Neural crest cell (in vitro differentiated cells): ENCODE results near the gene KIR3DL2. TPM values are rescaled to one million over a fixed set of nuclear protein-coding genes. Genes with fewer than 3 reads are reported as not detected.
"Not testable (repeated sequence)": the region's sequence is repeated elsewhere in the genome, so short reads cannot be mapped to it uniquely, and the experiment has no call there.

Experiments used
- DNase-seq: peaks from one replicate; pipeline ENCODE4 v3.0.0; 2021; ENCODE audit warnings: low read depth, mixed read lengths, low spot score
- H3K27ac Mint-ChIP-seq: one replicate; pipeline ENCODE4 v1.8.0; 2021; ENCODE audit warnings: mild to moderate bottlenecking, mixed read lengths; ENCODE audit not compliant: unreplicated experiment
- H3K27me3 Mint-ChIP-seq: 2 replicates; pipeline ENCODE4 v1.8.0; 2021; ENCODE audit warnings: low read depth, mild to moderate bottlenecking, mixed read lengths
- H3K36me3 Mint-ChIP-seq: 2 replicates; pipeline ENCODE4 v1.8.0; 2021; ENCODE audit warnings: low read depth, mild to moderate bottlenecking, mixed read lengths
- H3K4me1 Mint-ChIP-seq: 2 replicates; pipeline ENCODE4 v1.8.0; 2021; ENCODE audit warnings: mixed read lengths
- H3K4me3 Mint-ChIP-seq: one replicate; pipeline ENCODE4 v1.8.0; 2021; ENCODE audit warnings: mild to moderate bottlenecking, mixed read lengths
- H3K9me3 Mint-ChIP-seq: 2 replicates; pipeline ENCODE4 v1.8.0; 2021; ENCODE audit warnings: mixed read lengths
- CTCF ChIP-seq: fragments of 200-600 bp; sonication (generic); conservative IDR thresholded peaks from 2 replicates; pipeline ENCODE4 v1.5.0; 2021; ENCODE audit warnings: antibody characterized with exemption, mild to moderate bottlenecking
- total RNA-seq: library from RNA; stranded (reverse); gene quantifications from 2 replicates; pipeline ENCODE4 v1.2.1, GENCODE V29; 2021

KIR3DL2 gene
- total RNA-seq, 1 donor from 2014 or later = not detected

GRCh38 chr19:54905421-54905802, 55.2 kb downstream of the KIR3DL2 start:
- Mint-ChIP-seq H3K4me3 (no peak overlapping the region), H3K36me3 (no peaks in the 10 kb centered on the region), H3K9me3 (peaks cover under 1% of the 10 kb centered on the region), H3K27ac (no peak overlapping the region), H3K4me1 (no peaks in the 10 kb centered on the region), H3K27me3 (peaks cover 7% of the 10 kb centered on the region)
- no peak for TF ChIP-seq CTCF
- DNase-seq = no peak

- TF ChIP-seq CTCF = no peak
- no peak for DNase-seq
- no peaks in the 10 kb centered on the region for H3K4me1 Mint-ChIP-seq
- no peaks in the 10 kb centered on the region for H3K36me3 Mint-ChIP-seq
- H3K4me3 Mint-ChIP-seq = no peak within 1 kb of the TSS
- H3K27me3 Mint-ChIP-seq = peaks cover 7% of the 10 kb centered on the region
- no peak within 1 kb of the TSS for H3K27ac Mint-ChIP-seq
- H3K9me3 Mint-ChIP-seq = peaks cover 4% of the 10 kb centered on the region
Observed at GRCh38 chr19:54905803-54906511, 55.7 kb downstream of the KIR3DL2 start, which contains the start of gene NCR1. Gene NCR1 (plus strand): TSS chr19:54906148. CDS start chr19:54906188, 40 bp downstream.

GRCh38 chr19:54906819-54907218, 56.6 kb downstream of the KIR3DL2 start:
- Mint-ChIP-seq H3K4me1 (no peaks in the 10 kb centered on the region), H3K9me3 (peaks cover 4% of the 10 kb centered on the region), H3K27ac (no peak overlapping the region), H3K27me3 (peaks cover 7% of the 10 kb centered on the region), H3K36me3 (no peaks in the 10 kb centered on the region), H3K4me3 (no peak overlapping the region)
- TF ChIP-seq CTCF = no peak
- no peak for DNase-seq

- H3K27me3 Mint-ChIP-seq, H3K36me3 Mint-ChIP-seq, DNase-seq, H3K4me1 Mint-ChIP-seq, H3K27ac Mint-ChIP-seq, H3K9me3 Mint-ChIP-seq, H3K4me3 Mint-ChIP-seq: not testable (repeated sequence)
Observed at GRCh38 chr19:54907899-54908298, 57.7 kb downstream of the KIR3DL2 start.

Other genes starting within 250 kb of the KIR3DL2 start
- not detected in 2 replicates for gene LILRB1, start 220.0 kb upstream of the KIR3DL2 start, total RNA-seq
- not detected in 2 replicates for gene LILRB4, start 187.5 kb upstream of the KIR3DL2 start, total RNA-seq
- gene KIR3DL3, start 126.0 kb upstream of the KIR3DL2 start, total RNA-seq = not detected in 2 replicates
- not detected in 2 replicates for gene KIR2DL3, start 111.9 kb upstream of the KIR3DL2 start, total RNA-seq
- gene KIR2DL1, start 80.7 kb upstream of the KIR3DL2 start, total RNA-seq = not detected in 2 replicates
- gene KIR2DL4, start 46.8 kb upstream of the KIR3DL2 start, total RNA-seq = not detected in 2 replicates
- gene KIR3DL1, start 34.0 kb upstream of the KIR3DL2 start, total RNA-seq = not detected in 2 replicates
- not detected in 2 replicates for gene KIR2DS4, start 17.8 kb upstream of the KIR3DL2 start, total RNA-seq
- gene FCAR, start 23.8 kb downstream of the KIR3DL2 start, total RNA-seq = not detected in 2 replicates
- gene NCR1, start 55.7 kb downstream of the KIR3DL2 start, total RNA-seq = not detected in 2 replicates
- not detected in 2 replicates for gene NLRP7, start 97.1 kb downstream of the KIR3DL2 start, total RNA-seq
- gene NLRP2, start 115.9 kb downstream of the KIR3DL2 start, total RNA-seq = 47.2 and 48.1 TPM in 2 replicates
- gene GP6, start 187.8 kb downstream of the KIR3DL2 start, total RNA-seq = 0.33 and 0.39 TPM in 2 replicates
- 19.9 and 20.4 TPM in 2 replicates for gene RDH13, start 212.7 kb downstream of the KIR3DL2 start, total RNA-seq
- gene EPS8L1, start 225.4 kb downstream of the KIR3DL2 start, total RNA-seq = 22.4 TPM in 2 replicates